ENCODE data around the gene ZBTB46.

Gene ZBTB46

GRCh38 chr20:63789836-63790571 lies 41.1 kb downstream of the ZBTB46 start:
- TF ChIP-seq POLR2AphosphoS5 (IDR thresholded peaks at IDR 0.05; ENCODE audit: low read depth, low read length) = no peak
- no peak for TF ChIP-seq REST (IDR thresholded peaks at IDR 0.05; ENCODE audit: insufficient read depth in 1 of 2, low read depth in 2 of 2, low read length in 2 of 2)

- no peak for TF ChIP-seq FOXP2 (optimal IDR thresholded peaks at IDR 0.05; ENCODE audit: borderline replicate concordance, extremely low read depth, extremely low read length, insufficient read depth)
- no peak for TF ChIP-seq POLR2AphosphoS5 (IDR thresholded peaks at IDR 0.05; ENCODE audit: low read depth, low read length)
- no peak for TF ChIP-seq REST (IDR thresholded peaks at IDR 0.05; ENCODE audit: insufficient read depth in 1 of 2, low read depth in 2 of 2, low read length in 2 of 2)
- TF ChIP-seq TAF1 (IDR thresholded peaks at IDR 0.05; ENCODE audit: borderline replicate concordance, insufficient read depth, low read length) = no peak
- no peak for TF ChIP-seq SIN3A (IDR thresholded peaks at IDR 0.05; ENCODE audit: borderline replicate concordance, insufficient read depth, low read length)
Observed at GRCh38 chr20:63787749-63788148, 43.3 kb downstream of the ZBTB46 start.

- no peak for TF ChIP-seq TAF1 (IDR thresholded peaks at IDR 0.05; ENCODE audit: borderline replicate concordance, insufficient read depth, low read length)
- no peak for TF ChIP-seq POLR2AphosphoS5 (IDR thresholded peaks at IDR 0.05; ENCODE audit: low read depth, low read length)
- no peak for TF ChIP-seq SIN3A (IDR thresholded peaks at IDR 0.05; ENCODE audit: borderline replicate concordance, insufficient read depth, low read length)
- no peak for TF ChIP-seq FOXP2 (optimal IDR thresholded peaks at IDR 0.05; ENCODE audit: borderline replicate concordance, extremely low read depth, extremely low read length, insufficient read depth)
- no peak for TF ChIP-seq REST (IDR thresholded peaks at IDR 0.05; ENCODE audit: insufficient read depth in 1 of 2, low read depth in 2 of 2, low read length in 2 of 2)
Observed at GRCh38 chr20:63787302-63787701, 43.8 kb downstream of the ZBTB46 start.

- TF ChIP-seq REST (IDR thresholded peaks at IDR 0.05; ENCODE audit: insufficient read depth in 1 of 2, low read depth in 2 of 2, low read length in 2 of 2) (no peak), FOXP2 (optimal IDR thresholded peaks at IDR 0.05; ENCODE audit: borderline replicate concordance, extremely low read depth, extremely low read length, insufficient read depth) (no peak), TAF1 (IDR thresholded peaks at IDR 0.05; ENCODE audit: borderline replicate concordance, insufficient read depth, low read length) (no peak)
Observed at GRCh38 chr20:63785691-63786131, 45.4 kb downstream of the ZBTB46 start.

- TF ChIP-seq TAF1 (IDR thresholded peaks at IDR 0.05; ENCODE audit: borderline replicate concordance, insufficient read depth, low read length) (no peak), POLR2AphosphoS5 (IDR thresholded peaks at IDR 0.05; ENCODE audit: low read depth, low read length) (no peak), REST (IDR thresholded peaks at IDR 0.05; ENCODE audit: insufficient read depth in 1 of 2, low read depth in 2 of 2, low read length in 2 of 2) (no peak), SIN3A (IDR thresholded peaks at IDR 0.05; ENCODE audit: borderline replicate concordance, insufficient read depth, low read length) (no peak), FOXP2 (optimal IDR thresholded peaks at IDR 0.05; ENCODE audit: borderline replicate concordance, extremely low read depth, extremely low read length, insufficient read depth) (no peak)
Observed at GRCh38 chr20:63783970-63784369, 47.1 kb downstream of the ZBTB46 start.
